RWPE2 (cell line): ENCODE data around the gene GRM8.

Experiments used
- ATAC-seq: fragments of 200-7000 bp; cut with Tn5 transposase; 3 replicates; pipeline ENCODE4 v1.9.1; 2021; ENCODE audit warnings: low read depth
- DNase-seq: peaks from one replicate; pipeline ENCODE4 v3.0.0-alpha.2; 2020; ENCODE audit warnings: low spot score
- H3K27ac ChIP-seq: fragments of 450-650 bp; 2 replicates; pipeline ENCODE4 v1.5.1; 2017; ENCODE audit warnings: mild to moderate bottlenecking; ENCODE audit not compliant: poor library complexity, severe bottlenecking
- H3K27me3 ChIP-seq: fragments of 250-450 bp; sonication (Bioruptor Pico); 2 replicates; pipeline ENCODE4 v1.5.1; 2021; ENCODE audit warnings: mild to moderate bottlenecking, moderate library complexity; ENCODE audit not compliant: insufficient read depth, poor library complexity, severe bottlenecking
- H3K36me3 ChIP-seq: fragments of 250-450 bp; sonication (Bioruptor Pico); 2 replicates; pipeline ENCODE4 v1.5.1; 2020; ENCODE audit warnings: low read depth, mild to moderate bottlenecking, moderate library complexity
- H3K4me1 ChIP-seq: fragments of 250-450 bp; sonication (Bioruptor Pico); 2 replicates; pipeline ENCODE4 v1.5.1; 2021; ENCODE audit warnings: mild to moderate bottlenecking, moderate library complexity; ENCODE audit not compliant: insufficient read depth, poor library complexity, severe bottlenecking
- H3K4me3 ChIP-seq: fragments of 250-450 bp; sonication (Bioruptor Pico); 2 replicates; pipeline ENCODE4 v1.5.1; 2021; ENCODE audit warnings: mild to moderate bottlenecking, moderate library complexity; ENCODE audit not compliant: severe bottlenecking
- H3K9me3 ChIP-seq: fragments of 250-450 bp; sonication (Bioruptor Pico); 2 replicates; pipeline ENCODE4 v1.5.1; 2021; ENCODE audit warnings: mild to moderate bottlenecking, moderate library complexity; ENCODE audit not compliant: severe bottlenecking
- CTCF ChIP-seq: fragments of 450-650 bp; IDR thresholded peaks from one replicate; pipeline ENCODE4 v1.5.1; 2017; ENCODE audit warnings: mild to moderate bottlenecking, moderate library complexity; ENCODE audit not compliant: poor library complexity, severe bottlenecking

GRM8 gene

DNA sequence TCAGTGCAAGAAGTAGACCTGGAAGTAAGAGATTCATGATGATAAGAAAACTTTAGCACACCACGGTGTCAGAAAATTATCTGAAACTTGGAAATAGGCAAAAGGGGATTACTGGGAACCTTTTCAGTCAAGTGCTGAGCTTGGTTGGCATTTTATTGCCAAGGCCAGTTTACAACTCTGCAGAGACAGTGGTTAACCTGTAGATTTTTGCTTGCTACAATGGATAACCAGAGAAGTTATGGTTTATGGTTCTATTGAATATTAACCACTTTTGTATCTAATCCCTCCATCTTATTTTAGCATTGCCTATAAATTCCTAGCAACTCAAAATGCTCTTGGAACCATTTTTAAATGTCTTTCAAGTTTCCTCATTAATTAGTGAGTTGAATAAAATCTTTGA is 13.3 kb upstream of the GRM8 start:
- Histone ChIP-seq H3K36me3 (no peaks in the 10 kb centered on the region), H3K27me3 (peaks cover 26% of the 10 kb centered on the region)
- no peak for ATAC-seq

GRCh38 chr7:127264219-127264618 is 11.5 kb upstream of the GRM8 start:
- no peak for TF ChIP-seq CTCF
- no peak overlapping the region for H3K4me3 ChIP-seq
- H3K9me3 ChIP-seq, result no peaks in the 10 kb centered on the region
- H3K27ac ChIP-seq, result no peak overlapping the region
- ATAC-seq, result no peak
- no peaks in the 10 kb centered on the region for H3K36me3 ChIP-seq
- no peaks in the 10 kb centered on the region for H3K4me1 ChIP-seq
- DNase-seq, result no peak
- peaks cover 15% of the 10 kb centered on the region for H3K27me3 ChIP-seq

More for the DNA sequence above, 13.3 kb upstream of the GRM8 start:
- Histone ChIP-seq H3K4me1 (no peaks in the 10 kb centered on the region), H3K27ac (no peak overlapping the region), H3K9me3 (no peaks in the 10 kb centered on the region), H3K4me3 (no peak overlapping the region)
- DNase-seq, result no peak
- TF ChIP-seq CTCF, result no peak

GRCh38 chr7:127258111-127258510 is 5.4 kb upstream of the GRM8 start:
- Histone ChIP-seq H3K27ac (no peak overlapping the region), H3K4me3 (no peak overlapping the region), H3K36me3 (no peaks in the 10 kb centered on the region), H3K9me3 (no peaks in the 10 kb centered on the region), H3K4me1 (no peaks in the 10 kb centered on the region), H3K27me3 (peaks cover 24% of the 10 kb centered on the region)
- TF ChIP-seq CTCF, result no peak
- ATAC-seq (no peak), DNase-seq (no peak)

- TF ChIP-seq CTCF, result no peak
- H3K36me3 ChIP-seq, result no peaks in the 10 kb centered on the region
- H3K27me3 ChIP-seq, result peaks cover 35% of the 10 kb centered on the region
- H3K4me1 ChIP-seq, result peaks cover 4% of the 10 kb centered on the region
- DNase-seq, result no peak
- no peak overlapping the region for H3K27ac ChIP-seq
- no peaks in the 10 kb centered on the region for H3K9me3 ChIP-seq
- H3K4me3 ChIP-seq, result no peak overlapping the region
- no peak for ATAC-seq
These were observed 4.3 kb upstream of the GRM8 start for GRCh38 chr7:127257086-127257485.

DNA sequence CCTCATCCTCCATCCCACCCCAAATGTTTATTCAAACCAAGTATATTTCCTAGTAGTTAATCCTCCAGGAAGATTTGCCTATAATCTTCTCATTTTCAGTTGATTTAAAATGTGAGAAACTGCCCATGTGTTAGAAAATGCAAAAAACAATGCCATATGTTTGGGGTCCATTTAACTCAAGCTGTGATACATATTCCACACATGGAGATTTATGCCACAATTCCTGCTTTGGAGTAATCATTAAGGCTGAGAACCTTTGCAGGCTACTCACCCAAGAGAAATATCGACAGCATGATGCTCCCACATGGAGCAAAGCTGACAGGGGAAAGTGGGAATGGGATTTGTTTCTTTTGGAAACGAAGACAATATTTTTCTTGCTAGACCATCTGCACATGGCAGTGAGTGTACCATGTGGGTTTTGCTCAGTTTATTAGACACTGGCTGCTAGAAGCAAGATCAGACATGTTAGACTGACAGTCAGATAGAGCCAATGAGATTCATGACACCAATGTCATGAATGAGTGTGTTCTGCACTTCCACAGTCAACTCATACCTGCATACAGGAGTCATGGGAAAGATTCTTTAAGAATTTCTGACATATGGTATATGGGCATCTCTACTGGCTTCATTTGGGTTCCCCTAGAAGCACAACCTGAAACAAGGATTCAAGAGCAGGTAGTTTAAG is 3.4 kb upstream of the GRM8 start:
- no peak overlapping the region for H3K4me3 ChIP-seq
- H3K36me3 ChIP-seq, result no peaks in the 10 kb centered on the region
- ATAC-seq, result no peak
- no peak for DNase-seq
- H3K9me3 ChIP-seq, result no peaks in the 10 kb centered on the region
- peaks cover 43% of the 10 kb centered on the region for H3K27me3 ChIP-seq
- peaks cover 4% of the 10 kb centered on the region for H3K4me1 ChIP-seq
- TF ChIP-seq CTCF, result no peak
- no peak overlapping the region for H3K27ac ChIP-seq
